HepG2 (cell line): ENCODE data around the gene PACS2. TPM values are rescaled to one million over a fixed set of nuclear protein-coding genes. Genes with fewer than 3 reads are reported as not detected.

Experiments used
- BRCA1 ChIP-seq: sonication (generic); formaldehyde crosslinking; IDR thresholded peaks from 2 replicates; pipeline ENCODE4 v1.4.0; 2020; ENCODE audit warnings: missing genetic modification reagents
- CBX5 ChIP-seq: sonication (generic); formaldehyde crosslinking; IDR thresholded peaks from 2 replicates; pipeline ENCODE4 v1.4.0; 2020; ENCODE audit warnings: missing genetic modification reagents, borderline replicate concordance
- CERS6 ChIP-seq: sonication (generic); formaldehyde crosslinking; IDR thresholded peaks from 2 replicates; pipeline ENCODE4 v1.5.0; 2020; ENCODE audit warnings: missing genetic modification reagents
- GATA4 ChIP-seq: sonication (generic); IDR thresholded peaks from 2 replicates; pipeline ENCODE4 v1.6.1; 2016; ENCODE audit warnings: antibody characterized with exemption, low read depth, borderline replicate concordance
- IKZF4 ChIP-seq: sonication (generic); formaldehyde crosslinking; IDR thresholded peaks from 2 replicates; pipeline ENCODE4 v1.5.1; 2020; ENCODE audit warnings: borderline replicate concordance, mild to moderate bottlenecking, low read depth, missing genetic modification reagents; ENCODE audit errors: not compliant biosample characterization
- IKZF5 ChIP-seq: IDR thresholded peaks from 2 replicates; pipeline ENCODE4 v1.6.1; 2018; ENCODE audit warnings: missing genetic modification reagents, mild to moderate bottlenecking, missing compliant biosample characterization
- JDP2 ChIP-seq: sonication (generic); formaldehyde crosslinking; IDR thresholded peaks from 2 replicates; pipeline ENCODE4 v1.8.1; 2022; ENCODE audit warnings: missing genetic modification reagents, borderline replicate concordance
- KLF13 ChIP-seq: sonication (generic); formaldehyde crosslinking; IDR thresholded peaks from 2 replicates; pipeline ENCODE4 v1.4.0; 2020; ENCODE audit warnings: mild to moderate bottlenecking, missing genetic modification reagents
- MEF2D ChIP-seq: sonication (generic); formaldehyde crosslinking; IDR thresholded peaks from 2 replicates; pipeline ENCODE4 v1.5.1; 2020; ENCODE audit warnings: mild to moderate bottlenecking, missing genetic modification reagents
- NFE2 ChIP-seq: sonication (generic); formaldehyde crosslinking; IDR thresholded peaks from 2 replicates; pipeline ENCODE4 v1.4.0; 2020; ENCODE audit warnings: missing genetic modification reagents
- NFE2L1 ChIP-seq: sonication (generic); formaldehyde crosslinking; IDR thresholded peaks from 2 replicates; pipeline ENCODE4 v1.4.0; 2020; ENCODE audit warnings: missing genetic modification reagents, mild to moderate bottlenecking, borderline replicate concordance
- PRDM15 ChIP-seq: sonication (generic); formaldehyde crosslinking; IDR thresholded peaks from 2 replicates; pipeline ENCODE4 v1.4.0; 2020; ENCODE audit warnings: missing genetic modification reagents
- RNF219 ChIP-seq: sonication (generic); formaldehyde crosslinking; IDR thresholded peaks from 2 replicates; pipeline ENCODE4 v1.5.0; 2020; ENCODE audit warnings: mild to moderate bottlenecking, missing genetic modification reagents
- TAF1 ChIP-seq: sonication (generic); formaldehyde crosslinking; IDR thresholded peaks from 2 replicates; pipeline ENCODE4 v1.4.0; 2020; ENCODE audit warnings: missing genetic modification reagents
- ZFP36L2 ChIP-seq: sonication (generic); formaldehyde crosslinking; IDR thresholded peaks from 2 replicates; pipeline ENCODE4 v1.4.0; 2020; ENCODE audit warnings: missing genetic modification reagents
- ZNF30 ChIP-seq: sonication (generic); formaldehyde crosslinking; IDR thresholded peaks from 2 replicates; pipeline ENCODE4 v1.5.0; 2020; ENCODE audit warnings: mild to moderate bottlenecking, missing genetic modification reagents
- ZNF547 ChIP-seq: sonication (generic); formaldehyde crosslinking; IDR thresholded peaks from 2 replicates; pipeline ENCODE4 v1.5.1; 2020; ENCODE audit warnings: mild to moderate bottlenecking, missing genetic modification reagents
- ZNF598 ChIP-seq: sonication (generic); formaldehyde crosslinking; IDR thresholded peaks from 2 replicates; pipeline ENCODE4 v1.5.1; 2020; ENCODE audit warnings: mild to moderate bottlenecking, missing genetic modification reagents, borderline replicate concordance
- polyA plus RNA-seq, 8 experiments: library from polyadenylated mRNA; depleted of rRNA in 3 of 8; stranded (reverse) in 7 of 8; unstranded in 1 of 8; fragments of >200 nt; fragmentation: Illumina TruSeq in 4 of 8; extraction: Trizol in 4 of 8; gene quantifications; 2 replicates each; pipeline versions ENCODE4 v1.2.1 to v1.2.3, GENCODE V29; 2011 to 2016; ENCODE audit warnings: low read depth in 4 of 8, missing spikeins in 1 of 8, mixed read lengths in 1 of 8; ENCODE audit not compliant: insufficient read depth in 1 of 8
- total RNA-seq, 5 experiments: library from RNA; depleted of rRNA; stranded (reverse); fragments of >200 nt; fragmentation: Illumina TruSeq; extraction: Trizol; gene quantifications; 2 replicates each; pipeline ENCODE4 v1.2.3, GENCODE V29; 2016; ENCODE audit warnings: low read depth in 1 of 5
- TF ChIP-seq, protein P1 (sequence below): sonication (generic); formaldehyde crosslinking; conservative IDR thresholded peaks from 2 replicates; pipeline ENCODE4 v1.4.0; 2020; ENCODE audit warnings: missing genetic modification reagents

PACS2 gene
- total and polyA plus RNA-seq, 2 of the 13 experiments (the other 11 are each of a cell fraction or from before 2014, with no cell fraction given): 23.6 to 27.6 TPM

DNA sequence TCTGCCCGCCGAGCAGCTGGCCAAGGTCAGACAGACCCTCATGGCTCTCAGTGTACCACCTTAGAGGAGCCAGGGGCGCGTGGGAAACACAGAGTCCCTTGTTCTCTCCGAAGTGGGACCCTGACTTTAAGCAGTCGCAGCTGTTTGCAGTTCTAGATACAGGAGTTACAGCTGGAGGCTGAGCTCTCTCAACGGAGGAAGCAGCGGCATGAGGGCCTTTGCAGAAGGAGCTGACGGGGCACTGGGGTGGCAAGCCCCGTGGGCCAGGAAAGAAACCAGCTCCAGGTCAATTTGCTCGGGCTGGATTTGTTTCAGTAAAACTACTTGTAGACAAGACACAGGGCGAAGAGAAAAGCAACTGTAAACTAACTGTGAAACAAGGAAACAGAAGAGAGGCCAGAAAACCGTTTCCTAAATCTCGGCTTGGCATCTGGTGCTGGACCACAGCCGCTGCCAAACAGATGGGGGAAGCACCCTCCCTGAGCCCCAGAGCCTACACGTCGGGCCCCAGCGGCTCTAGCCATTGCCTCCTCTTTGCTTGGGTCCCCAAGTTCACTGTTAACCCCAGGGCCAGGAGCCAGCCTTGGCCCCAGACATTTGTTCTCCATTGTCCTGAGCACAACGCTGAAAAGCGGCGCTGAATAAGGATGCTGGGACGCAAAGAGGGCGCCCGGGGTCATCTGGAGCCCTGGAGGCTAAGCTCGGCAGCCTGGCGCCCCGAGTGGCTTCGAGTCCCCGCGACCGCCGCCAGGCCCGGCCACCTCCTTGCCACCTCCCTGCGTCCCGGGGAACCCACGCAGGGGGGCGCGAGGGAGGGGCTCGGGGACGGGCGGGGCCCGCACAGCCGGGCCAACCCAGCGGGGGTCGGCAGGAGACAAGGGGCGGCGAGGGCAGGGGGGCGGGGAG lies 914 bp upstream of the PACS2 start (continued):
- TF ChIP-seq IKZF4 (CRISPR knock-in tag): no peak
- TF ChIP-seq IKZF5 (CRISPR knock-in tag): no peak
- TF ChIP-seq, protein P1, sequence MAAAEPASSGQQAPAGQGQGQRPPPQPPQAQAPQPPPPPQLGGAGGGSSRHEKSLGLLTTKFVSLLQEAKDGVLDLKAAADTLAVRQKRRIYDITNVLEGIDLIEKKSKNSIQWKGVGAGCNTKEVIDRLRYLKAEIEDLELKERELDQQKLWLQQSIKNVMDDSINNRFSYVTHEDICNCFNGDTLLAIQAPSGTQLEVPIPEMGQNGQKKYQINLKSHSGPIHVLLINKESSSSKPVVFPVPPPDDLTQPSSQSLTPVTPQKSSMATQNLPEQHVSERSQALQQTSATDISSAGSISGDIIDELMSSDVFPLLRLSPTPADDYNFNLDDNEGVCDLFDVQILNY (CRISPR knock-in tag): no peak
- no peak for TF ChIP-seq RNF219
- TF ChIP-seq ZFP36L2: no peak
- TF ChIP-seq PRDM15 (CRISPR knock-in tag): no peak
- TF ChIP-seq ZNF30: no peak
- no peak for TF ChIP-seq KLF13 (CRISPR knock-in tag)
- no peak for TF ChIP-seq JDP2 (CRISPR knock-in tag)
- 0 out of 2 replicates have a peak, but pooled peaks have one; percentile 24 for TF ChIP-seq ZNF598 (CRISPR knock-in tag)
- no peak for TF ChIP-seq NFE2L1
- no peak for TF ChIP-seq TAF1
- no peak for TF ChIP-seq MEF2D (CRISPR knock-in tag)
- no peak for TF ChIP-seq GATA4
- no peak for TF ChIP-seq NFE2 (CRISPR knock-in tag)
- TF ChIP-seq ZNF547 (CRISPR knock-in tag): 0 out of 2 replicates have a peak, but pooled peaks have one; percentile 28
- TF ChIP-seq CERS6: no peak
- no peak for TF ChIP-seq CBX5 (CRISPR knock-in tag)
- TF ChIP-seq BRCA1 (CRISPR knock-in tag): no peak
